G401 (cell line): ENCODE data around the gene FZD8. TPM values are rescaled to one million over a fixed set of nuclear protein-coding genes. Genes with fewer than 3 reads are reported as not detected.

Experiments
- DNase-seq: peaks from one replicate; pipeline ENCODE4 v3.0.0-alpha.2; 2015; ENCODE audit warnings: low spot score
- in situ Hi-C: cut with HindIII; loops from 2 replicates; pipeline ENCODE4 v1.10.0; 2016; ENCODE audit warnings: low sequenced_read_pairs, mixed read lengths
- total RNA-seq: library from RNA; depleted of rRNA; stranded (reverse); fragments of >200 nt; shearing (Covaris generic); gene quantifications from 2 replicates; pipeline ENCODE4 v1.2.3, GENCODE V29; 2014

FZD8 gene
- total RNA-seq, 1 experiment from 2014 or later, result 0.14 TPM

- in situ Hi-C loops, result no loop called here
- DNase-seq, result peak; percentile 7
These were observed 1.3 kb upstream of the FZD8 start for GRCh38 chr10:35643151-35644049.

DNA sequence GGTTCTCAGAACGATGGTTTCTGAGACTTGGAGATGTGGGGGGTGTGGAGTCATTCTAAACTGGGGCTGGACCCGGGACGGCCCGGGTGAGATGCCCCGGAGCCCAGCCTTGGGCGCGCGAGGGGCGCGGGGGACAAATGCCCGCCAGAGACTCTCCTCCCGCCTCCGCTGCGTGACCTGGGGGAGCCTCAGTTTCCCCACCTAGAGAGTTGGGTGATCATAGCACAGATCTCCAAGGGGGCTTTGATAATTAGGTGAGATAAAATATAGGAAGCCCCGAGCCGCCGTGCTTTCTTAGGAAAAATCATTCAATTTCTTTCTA, 658 bp upstream of the FZD8 start:
- no peak for DNase-seq
- in situ Hi-C loops, result no loop called here

GRCh38 chr10:35641676-35642034, 441 bp downstream of the FZD8 start:
- DNase-seq, result no peak
- in situ Hi-C loops, result no loop called here

DNA sequence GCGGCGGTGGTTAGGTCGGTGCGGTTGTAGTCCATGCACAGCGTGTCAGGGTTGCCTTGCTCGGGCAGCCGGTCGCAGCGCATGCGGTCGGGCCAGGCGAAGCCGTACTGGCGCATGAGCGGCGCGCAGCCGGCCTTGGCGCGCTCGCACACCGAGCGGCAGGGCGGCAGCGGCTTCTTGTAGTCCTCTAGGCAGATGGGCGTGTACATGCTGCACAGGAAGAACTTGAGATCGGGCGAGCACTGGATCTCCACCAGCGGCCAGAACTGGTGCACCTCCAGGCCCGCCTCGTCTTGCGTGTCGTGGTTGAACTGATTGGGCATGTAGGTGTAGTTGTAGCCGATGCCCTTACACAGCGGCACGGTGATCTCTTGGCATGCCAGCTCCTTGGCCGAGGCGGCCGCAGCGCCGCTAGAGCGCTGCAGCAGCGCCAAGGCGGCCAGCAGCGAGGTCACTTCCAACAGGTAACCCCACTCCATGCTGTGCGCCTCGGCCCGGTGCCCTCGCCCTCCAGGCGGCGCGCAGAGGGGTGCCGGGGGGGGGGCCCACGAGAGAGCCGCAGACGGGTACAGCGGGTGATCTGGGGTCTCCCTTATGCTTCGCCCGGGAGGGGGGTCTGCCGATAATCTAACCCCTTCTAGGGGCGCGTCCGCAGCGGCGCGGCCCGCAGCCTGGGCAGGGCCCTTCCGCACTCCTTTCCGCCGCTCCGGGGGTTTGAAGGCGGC, 983 bp downstream of the FZD8 start:
- in situ Hi-C loops, result no loop called here
- peak; percentile 14 for DNase-seq

DNA sequence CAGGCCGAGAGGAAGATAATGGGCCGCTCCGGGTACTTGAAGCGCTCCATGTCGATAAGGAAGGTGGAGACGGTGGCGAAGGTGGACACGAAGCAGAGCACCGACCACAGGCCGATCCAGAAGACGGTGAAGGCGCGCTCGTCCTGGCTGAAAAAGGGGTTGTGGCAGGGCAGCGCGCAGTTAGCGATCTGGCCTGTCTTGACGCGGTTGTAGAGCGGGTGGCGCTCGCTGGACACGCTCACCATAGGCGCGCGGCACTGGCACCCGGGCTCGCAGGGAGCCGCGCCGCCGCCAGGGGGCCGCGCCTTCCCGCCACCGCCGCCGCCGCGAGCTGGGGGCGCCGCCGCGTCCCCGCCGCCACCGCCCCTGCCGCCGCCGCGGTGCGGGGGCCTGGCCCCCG, 1.6 kb downstream of the FZD8 start:
- peak; percentile 16 for DNase-seq
- in situ Hi-C loops, result no loop called here

- DNase-seq, result no peak
- in situ Hi-C loops, result no loop called here
These were observed 2.2 kb downstream of the FZD8 start for GRCh38 chr10:35639728-35640401.

DNA sequence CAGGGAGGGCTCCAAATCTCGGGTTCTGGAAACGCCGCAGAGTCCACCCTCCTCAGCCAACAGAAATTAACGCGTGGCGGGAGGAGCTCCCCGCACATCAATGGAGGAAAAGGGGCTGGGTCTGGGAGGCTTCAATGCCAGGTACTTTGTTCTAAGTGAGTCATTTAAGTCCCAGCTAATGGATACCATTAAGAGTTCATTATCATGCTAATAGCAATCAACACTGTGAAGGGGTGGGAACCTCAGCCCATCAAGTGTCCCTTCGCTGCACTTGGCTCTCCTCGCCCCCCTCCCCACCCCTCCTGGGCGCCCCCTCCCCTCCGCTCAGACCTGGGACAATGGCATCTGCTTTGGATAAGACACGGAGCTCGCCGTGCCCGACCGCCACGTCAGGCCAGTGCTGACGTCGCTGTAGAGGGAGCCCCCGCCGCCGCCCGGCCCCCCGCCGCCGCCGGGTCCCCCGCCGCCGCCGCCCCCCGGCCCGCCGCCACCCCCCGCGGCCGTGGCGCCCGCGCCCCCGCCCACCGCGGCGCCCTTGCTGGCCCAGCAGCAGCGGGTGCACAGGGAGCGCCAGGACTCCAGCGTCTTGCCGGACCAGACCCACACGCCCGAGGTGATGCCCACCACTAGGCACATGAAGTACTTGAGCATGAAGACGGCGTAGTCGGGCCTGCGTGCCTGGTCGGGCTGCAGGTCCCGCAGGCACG, 2.9 kb downstream of the FZD8 start:
- in situ Hi-C loops, result no loop called here

DNA sequence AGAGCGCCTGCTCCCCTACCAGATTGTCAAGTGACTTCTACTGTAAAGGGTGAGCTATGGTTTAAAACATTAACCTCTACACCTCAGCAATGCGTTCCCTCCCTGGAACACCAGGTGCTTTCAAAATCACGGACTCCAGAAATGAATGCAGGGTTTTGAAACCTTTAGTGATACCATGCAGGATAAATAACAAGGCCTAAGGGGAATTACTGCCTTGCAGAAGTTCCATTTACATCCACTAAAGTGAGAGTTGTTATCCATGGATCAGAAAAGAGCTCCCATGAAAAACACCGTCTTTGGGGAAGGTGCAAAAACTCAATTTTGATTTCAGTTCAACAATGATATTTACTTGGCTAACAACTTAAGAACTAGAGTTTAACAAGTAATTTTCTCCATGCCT, 4.0 kb downstream of the FZD8 start:
- DNase-seq, result no peak

More for the DNA sequence above, 2.9 kb downstream of the FZD8 start:
- no peak for DNase-seq

DNA sequence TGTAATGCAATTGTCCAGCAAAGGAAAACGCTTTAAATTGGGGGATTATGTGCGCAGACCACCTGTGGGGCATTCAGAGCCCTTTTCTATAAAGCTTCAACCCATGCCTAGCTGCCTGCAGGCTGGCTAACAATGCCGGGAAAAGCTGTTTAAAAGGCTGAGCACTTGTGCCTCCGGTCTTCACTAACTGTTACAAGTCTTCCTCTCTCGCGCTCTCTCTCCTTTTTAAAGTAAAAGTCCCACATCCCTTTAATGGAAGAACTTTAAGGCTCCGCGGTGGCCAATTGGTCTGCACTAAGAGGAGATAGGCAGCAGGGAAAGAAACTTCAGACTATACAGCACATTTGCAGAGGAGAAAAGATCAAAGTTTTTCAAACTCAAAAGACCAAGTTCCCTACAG, 4.6 kb downstream of the FZD8 start:
- DNase-seq, result no peak
- in situ Hi-C loops, result no loop called here

More for the DNA sequence above, 4.0 kb downstream of the FZD8 start:
- in situ Hi-C loops, result no loop called here

- in situ Hi-C loops, result no loop called here
- DNase-seq, result no peak
These were observed 5.1 kb downstream of the FZD8 start for GRCh38 chr10:35636956-35637355.

GRCh38 chr10:35635576-35635975, 6.5 kb downstream of the FZD8 start:
- in situ Hi-C loops, result no loop called here
- DNase-seq, result peak; percentile 59

DNA sequence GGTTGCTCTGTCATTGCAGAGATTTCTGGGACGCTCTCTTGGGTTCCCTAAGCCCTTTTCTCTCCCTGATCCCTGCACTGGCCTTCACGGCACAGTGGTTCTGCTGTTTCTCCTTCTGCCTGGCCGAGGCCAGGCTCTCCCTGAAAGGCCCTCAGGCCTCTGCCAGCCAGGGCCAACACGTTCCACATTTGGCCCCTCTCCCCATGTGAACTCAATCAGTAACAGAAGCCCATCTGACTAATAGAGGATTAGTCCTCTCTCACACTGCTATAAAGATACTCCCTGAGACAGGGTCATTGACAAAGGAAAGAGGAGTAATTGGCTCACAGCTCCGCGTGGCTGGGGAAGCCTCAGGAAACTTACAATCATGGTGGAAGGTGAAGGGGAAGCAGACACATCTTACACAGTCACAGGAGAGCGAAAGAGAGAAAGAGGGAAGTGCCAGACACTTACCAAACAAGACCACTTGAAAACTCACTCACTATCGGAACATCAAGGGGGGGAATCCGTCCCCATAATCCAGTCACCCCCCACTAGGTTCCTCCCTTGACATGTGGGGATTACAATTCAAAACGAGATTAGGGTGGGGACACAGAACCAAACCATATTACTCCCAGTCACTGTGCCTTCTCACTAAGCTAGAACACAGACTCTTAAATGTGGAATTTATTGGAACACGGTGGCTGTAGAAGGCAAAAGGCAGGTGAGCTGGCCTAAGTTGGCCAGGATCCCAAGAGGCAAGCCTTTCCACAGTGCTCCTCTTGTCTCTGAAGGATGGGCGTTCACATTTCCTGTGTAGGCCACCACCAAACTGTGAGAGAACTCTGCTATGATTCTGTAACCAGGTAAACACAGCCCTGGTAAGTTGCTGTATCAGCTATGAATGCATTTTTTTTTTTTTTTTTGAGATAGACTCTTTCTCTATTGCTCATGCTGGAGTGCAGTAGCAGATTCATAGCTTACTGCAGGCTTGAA, 8.8 kb downstream of the FZD8 start:
- DNase-seq, result no peak
- in situ Hi-C loops, result no loop called here

DNA sequence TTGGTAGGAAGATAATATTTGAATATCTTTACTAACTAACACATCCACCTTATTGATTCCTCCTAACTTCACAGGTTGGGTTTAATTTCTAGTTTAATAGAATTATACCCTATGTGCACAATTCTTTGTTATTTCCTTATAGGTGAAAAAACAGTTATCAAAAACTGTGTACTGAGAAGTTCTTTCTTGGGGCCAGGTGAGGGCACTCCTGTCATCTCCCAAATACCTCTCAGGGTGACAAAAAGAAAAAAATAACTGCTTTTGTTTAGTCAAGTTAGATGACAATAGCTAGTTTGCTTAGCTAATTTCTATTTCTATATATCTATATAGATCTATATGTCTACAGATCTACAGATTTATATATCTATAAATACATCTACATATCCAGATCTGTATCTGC, 10.1 kb downstream of the FZD8 start:
- DNase-seq, result no peak
- in situ Hi-C loops, result no loop called here

DNA sequence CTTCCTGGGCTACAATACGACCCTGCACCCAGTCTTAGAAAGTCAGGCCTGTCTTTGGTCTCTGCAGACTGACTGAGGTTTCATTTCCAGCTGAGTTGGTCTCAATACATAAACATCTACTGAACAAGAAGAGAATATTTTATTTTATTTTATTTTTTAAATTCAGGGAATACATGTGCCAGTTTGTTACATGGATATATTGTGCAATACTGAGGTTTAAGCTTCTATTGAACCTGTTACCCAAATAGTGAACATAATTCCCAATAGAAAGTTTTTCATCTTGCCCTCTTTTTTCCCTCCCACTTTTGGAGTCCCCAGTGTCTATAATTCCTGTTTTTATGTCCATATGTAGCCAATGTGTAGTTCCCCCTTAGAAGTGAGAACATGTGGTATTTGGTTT, 10.7 kb downstream of the FZD8 start:
- no peak for DNase-seq
- in situ Hi-C loops, result no loop called here

- in situ Hi-C loops, result no loop called here
- no peak for DNase-seq
These were observed 15.1 kb downstream of the FZD8 start for GRCh38 chr10:35626971-35627507.

DNA sequence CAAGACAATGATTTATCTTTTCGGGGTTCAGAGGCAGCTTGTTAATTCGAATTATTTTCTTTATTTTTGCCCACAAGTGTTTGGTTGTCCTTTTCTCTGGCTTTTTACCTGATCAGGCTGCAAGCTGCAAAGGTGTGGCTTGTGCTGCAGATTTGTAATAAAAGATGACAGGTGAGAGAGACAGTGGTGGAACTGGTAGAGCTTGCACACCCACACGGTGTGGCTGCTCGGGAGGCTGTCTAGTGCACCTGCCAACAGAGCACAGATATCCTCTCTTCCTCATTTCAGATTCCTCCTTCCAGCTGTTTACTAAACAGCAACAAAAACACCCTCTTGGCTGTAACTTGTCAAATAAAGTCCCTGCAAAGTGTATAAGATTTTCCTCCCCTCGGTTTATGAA, 27.8 kb downstream of the FZD8 start:
- in situ Hi-C loops, result no loop called here
- DNase-seq, result no peak

DNA sequence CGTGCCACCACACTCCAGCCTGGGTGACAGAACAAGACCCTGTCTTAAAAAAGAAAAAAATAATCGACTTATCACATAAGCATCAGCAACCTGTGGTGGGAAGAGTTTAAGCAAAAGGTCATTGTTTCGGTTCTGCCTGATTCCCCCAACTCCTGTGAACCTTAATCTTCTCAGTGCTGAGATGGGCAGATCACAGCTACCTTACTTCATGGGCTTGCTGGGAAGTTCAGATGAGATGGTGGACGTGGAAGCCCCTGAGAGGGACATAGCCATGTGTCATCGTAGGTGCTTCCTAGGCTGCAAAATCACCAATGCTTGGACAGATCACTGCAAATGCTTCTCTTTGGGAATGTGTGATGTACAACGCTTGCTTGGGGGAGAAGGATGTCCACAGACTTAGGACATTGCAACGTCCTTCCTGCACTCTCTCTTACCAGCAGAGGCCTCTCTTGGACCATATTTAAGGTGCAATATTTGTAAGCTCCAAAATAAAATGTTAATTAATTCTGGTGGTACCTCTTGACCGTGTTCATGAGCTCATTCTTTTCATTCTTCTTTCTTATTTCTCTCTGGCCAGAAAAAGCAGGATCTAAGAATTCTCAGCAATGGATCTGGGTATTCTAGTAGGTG, 28.4 kb downstream of the FZD8 start:
- no peak for DNase-seq
- in situ Hi-C loops, result no loop called here

DNA sequence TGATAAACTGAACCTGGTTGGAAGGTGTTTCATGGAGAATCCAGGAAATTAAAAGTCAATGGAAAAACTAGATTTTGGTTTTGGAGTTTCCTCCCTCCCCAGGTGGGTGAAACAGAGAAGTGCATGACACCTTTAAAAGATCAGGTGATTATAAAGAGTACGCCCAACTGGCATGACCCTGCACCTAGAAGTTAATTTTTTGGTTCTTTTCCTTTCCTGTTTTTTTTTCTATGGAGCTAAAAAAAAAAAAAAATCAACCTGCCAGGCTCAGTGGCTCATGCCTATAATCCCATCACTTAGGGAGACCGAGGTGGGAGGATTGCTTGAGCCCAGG, 29.0 kb downstream of the FZD8 start:
- no peak for DNase-seq
- in situ Hi-C loops, result no loop called here
